Type B pancreatic cell (in vitro differentiated cells): ENCODE data around the gene PNPLA8. TPM values are rescaled to one million over a fixed set of nuclear protein-coding genes. Genes with fewer than 3 reads are reported as not detected.

ENCODE experiments used
- DNase-seq: peaks from one replicate; pipeline ENCODE4 v3.0.0; 2021; ENCODE audit warnings: mixed read lengths; ENCODE audit not compliant: unreplicated experiment; ENCODE audit errors: extremely low spot score
- H3K27ac Mint-ChIP-seq: 2 replicates; pipeline ENCODE4 v1.8.0; 2021; ENCODE audit warnings: mild to moderate bottlenecking, mixed read lengths
- H3K27me3 Mint-ChIP-seq: 2 replicates; pipeline ENCODE4 v1.8.0; 2021; ENCODE audit warnings: mixed read lengths
- H3K36me3 Mint-ChIP-seq: 2 replicates; pipeline ENCODE4 v1.8.0; 2021; ENCODE audit warnings: mixed read lengths
- H3K4me1 Mint-ChIP-seq: one replicate; pipeline ENCODE4 v1.8.0; 2021; ENCODE audit warnings: mixed read lengths; ENCODE audit not compliant: unreplicated experiment
- H3K4me3 Mint-ChIP-seq: 2 replicates; pipeline ENCODE4 v1.8.0; 2021; ENCODE audit warnings: mild to moderate bottlenecking, mixed read lengths
- H3K9me3 Mint-ChIP-seq: 2 replicates; pipeline ENCODE4 v1.8.0; 2021; ENCODE audit warnings: mixed read lengths
- total RNA-seq: library from RNA; stranded (reverse); gene quantifications from 2 replicates; pipeline ENCODE4 v1.2.1, GENCODE V29; 2021; ENCODE audit warnings: low replicate concordance
- TF ChIP-seq, protein P1 (sequence below): fragments of 200-600 bp; sonication (generic); conservative IDR thresholded peaks from 2 replicates; pipeline ENCODE4 v1.5.0; 2021; ENCODE audit warnings: antibody characterized with exemption, mild to moderate bottlenecking

Gene PNPLA8
- total RNA-seq, 1 donor from 2014 or later, result 17.1 TPM

- no peaks in the 10 kb centered on the region for H3K36me3 Mint-ChIP-seq
- no peaks in the 10 kb centered on the region for H3K4me1 Mint-ChIP-seq
- H3K27ac Mint-ChIP-seq, result no peak overlapping the region
- H3K4me3 Mint-ChIP-seq, result no peak overlapping the region
- H3K9me3 Mint-ChIP-seq, result no peaks in the 10 kb centered on the region
- TF ChIP-seq, protein P1, sequence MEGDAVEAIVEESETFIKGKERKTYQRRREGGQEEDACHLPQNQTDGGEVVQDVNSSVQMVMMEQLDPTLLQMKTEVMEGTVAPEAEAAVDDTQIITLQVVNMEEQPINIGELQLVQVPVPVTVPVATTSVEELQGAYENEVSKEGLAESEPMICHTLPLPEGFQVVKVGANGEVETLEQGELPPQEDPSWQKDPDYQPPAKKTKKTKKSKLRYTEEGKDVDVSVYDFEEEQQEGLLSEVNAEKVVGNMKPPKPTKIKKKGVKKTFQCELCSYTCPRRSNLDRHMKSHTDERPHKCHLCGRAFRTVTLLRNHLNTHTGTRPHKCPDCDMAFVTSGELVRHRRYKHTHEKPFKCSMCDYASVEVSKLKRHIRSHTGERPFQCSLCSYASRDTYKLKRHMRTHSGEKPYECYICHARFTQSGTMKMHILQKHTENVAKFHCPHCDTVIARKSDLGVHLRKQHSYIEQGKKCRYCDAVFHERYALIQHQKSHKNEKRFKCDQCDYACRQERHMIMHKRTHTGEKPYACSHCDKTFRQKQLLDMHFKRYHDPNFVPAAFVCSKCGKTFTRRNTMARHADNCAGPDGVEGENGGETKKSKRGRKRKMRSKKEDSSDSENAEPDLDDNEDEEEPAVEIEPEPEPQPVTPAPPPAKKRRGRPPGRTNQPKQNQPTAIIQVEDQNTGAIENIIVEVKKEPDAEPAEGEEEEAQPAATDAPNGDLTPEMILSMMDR, result no peak
- DNase-seq, result no peak
- peaks cover 3% of the 10 kb centered on the region for H3K27me3 Mint-ChIP-seq
Observed at GRCh38 chr7:108535257-108535656, 9.3 kb upstream of the PNPLA8 start.

DNA sequence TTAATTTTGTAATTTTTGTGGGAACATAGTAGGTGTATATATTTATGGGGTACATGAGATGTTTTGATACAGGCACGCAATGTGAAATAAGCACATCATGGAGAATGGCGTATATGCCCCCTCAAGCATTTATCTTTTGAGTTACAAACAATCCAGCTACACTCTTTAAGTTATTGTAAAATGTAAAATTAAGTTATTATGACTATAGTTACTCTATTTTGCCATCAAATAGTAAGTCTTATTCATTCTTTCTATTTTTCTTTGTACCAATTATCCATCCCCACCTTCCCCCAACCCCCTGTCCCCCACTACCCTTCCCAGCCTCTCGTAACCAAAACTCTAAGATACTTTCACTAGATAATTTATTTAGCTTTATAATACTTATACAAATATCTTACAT, 7.8 kb upstream of the PNPLA8 start:
- Mint-ChIP-seq H3K27me3 (peaks cover 3% of the 10 kb centered on the region), H3K9me3 (no peaks in the 10 kb centered on the region), H3K27ac (no peak overlapping the region), H3K36me3 (no peaks in the 10 kb centered on the region), H3K4me3 (no peak overlapping the region), H3K4me1 (no peaks in the 10 kb centered on the region)
- no peak for DNase-seq
- TF ChIP-seq, protein P1, result no peak

GRCh38 chr7:108529341-108529740, 3.4 kb upstream of the PNPLA8 start:
- DNase-seq, result no peak

GRCh38 chr7:108528183-108528712, 2.3 kb upstream of the PNPLA8 start:
- Mint-ChIP-seq H3K4me3 (peak overlapping the region; percentile 60), H3K9me3 (no peaks in the 10 kb centered on the region), H3K27ac (peak overlapping the region; percentile 71), H3K36me3 (no peaks in the 10 kb centered on the region), H3K4me1 (peaks cover 18% of the 10 kb centered on the region), H3K27me3 (no peaks in the 10 kb centered on the region)
- no peak for DNase-seq
- TF ChIP-seq, protein P1, result no peak

More at GRCh38 chr7:108529341-108529740, 3.4 kb upstream of the PNPLA8 start:
- peak overlapping the region; percentile 63 for H3K27ac Mint-ChIP-seq
- H3K36me3 Mint-ChIP-seq, result no peaks in the 10 kb centered on the region
- no peak overlapping the region for H3K4me3 Mint-ChIP-seq
- no peaks in the 10 kb centered on the region for H3K9me3 Mint-ChIP-seq
- no peaks in the 10 kb centered on the region for H3K27me3 Mint-ChIP-seq
- TF ChIP-seq, protein P1, result no peak
- H3K4me1 Mint-ChIP-seq, result peaks cover 8% of the 10 kb centered on the region

- peak overlapping the region; percentile 99 for H3K27ac Mint-ChIP-seq
- no peaks in the 10 kb centered on the region for H3K27me3 Mint-ChIP-seq
- peaks cover 18% of the 10 kb centered on the region for H3K4me1 Mint-ChIP-seq
- no peaks in the 10 kb centered on the region for H3K9me3 Mint-ChIP-seq
- no peaks in the 10 kb centered on the region for H3K36me3 Mint-ChIP-seq
- no peak for DNase-seq
- peak overlapping the region; percentile 96 for H3K4me3 Mint-ChIP-seq
- TF ChIP-seq, protein P1, result no peak
Observed at GRCh38 chr7:108526768-108527017, 758 bp upstream of the PNPLA8 start.

DNA sequence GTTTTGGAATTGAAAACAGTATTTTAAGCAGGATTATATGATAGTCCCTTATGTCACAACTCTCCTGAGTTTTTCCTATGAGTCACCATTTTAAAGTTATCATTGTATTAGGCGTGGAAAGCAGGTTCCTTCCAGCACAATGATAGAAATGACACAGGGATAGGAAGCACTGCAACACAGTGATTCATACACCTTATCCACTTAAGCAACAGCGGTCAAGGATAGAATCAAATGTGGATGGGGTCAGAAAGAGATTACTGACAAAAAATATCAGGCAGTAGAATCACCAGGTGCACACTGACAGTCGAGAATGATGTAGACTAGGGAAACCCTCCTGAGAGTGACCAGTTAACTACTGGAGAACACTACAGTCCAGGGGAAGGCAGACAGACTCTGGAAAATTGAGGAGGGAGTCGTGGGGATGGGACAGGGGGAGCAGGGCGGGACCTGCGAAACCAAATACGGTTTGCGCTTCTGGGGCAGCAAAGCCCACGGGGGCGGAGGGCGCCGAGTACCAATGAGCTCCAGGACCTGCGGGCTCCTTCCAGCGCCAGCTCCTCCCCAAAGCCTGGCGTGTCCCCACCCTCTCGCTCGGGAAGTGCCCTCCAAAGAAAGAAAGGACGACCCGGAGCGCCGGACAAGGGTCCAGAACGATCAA, 479 bp downstream of the PNPLA8 start:
- peak overlapping the region; percentile 96 for H3K4me3 Mint-ChIP-seq
- H3K36me3 Mint-ChIP-seq, result no peaks in the 10 kb centered on the region
- H3K27ac Mint-ChIP-seq, result peak overlapping the region; percentile 99
- TF ChIP-seq, protein P1, result no peak
- no peak for DNase-seq
- no peaks in the 10 kb centered on the region for H3K9me3 Mint-ChIP-seq
- H3K27me3 Mint-ChIP-seq, result no peaks in the 10 kb centered on the region
- peaks cover 23% of the 10 kb centered on the region for H3K4me1 Mint-ChIP-seq
